SIG-M5 (cell line): ENCODE results near the gene C20orf144.
A peak's percentile ranks its signal among the peaks of the same experiment; 100 is the strongest.

Experiments used
- DNase-seq: peaks from one replicate; lab custom pipeline; 2025; lab: John Stamatoyannopoulos, UW

C20orf144 gene

GRCh38 chr20:33650111-33650752, 11.9 kb upstream of the C20orf144 start:
- DNase-seq = no peak

- no peak for DNase-seq
These were observed 11.2 kb upstream of the C20orf144 start for GRCh38 chr20:33650753-33651561.

GRCh38 chr20:33651562-33652048, 10.5 kb upstream of the C20orf144 start:
- DNase-seq = no peak

GRCh38 chr20:33653218-33653899, 8.8 kb upstream of the C20orf144 start:
- no peak for DNase-seq

GRCh38 chr20:33653900-33654596, 8.1 kb upstream of the C20orf144 start:
- no peak for DNase-seq

GRCh38 chr20:33654680-33655161, 7.4 kb upstream of the C20orf144 start:
- DNase-seq = no peak

- DNase-seq = no peak
These were observed 7.0 kb upstream of the C20orf144 start for GRCh38 chr20:33655164-33655563.

- DNase-seq = no peak
These were observed 5.9 kb upstream of the C20orf144 start for GRCh38 chr20:33656010-33656782.

GRCh38 chr20:33656783-33657703, 5.1 kb upstream of the C20orf144 start:
- no peak for DNase-seq

GRCh38 chr20:33657704-33658095, 4.4 kb upstream of the C20orf144 start:
- DNase-seq = no peak

- no peak for DNase-seq
These were observed 3.6 kb upstream of the C20orf144 start for GRCh38 chr20:33658510-33658909.

- DNase-seq = no peak
These were observed 3.2 kb upstream of the C20orf144 start for GRCh38 chr20:33658929-33659328.

GRCh38 chr20:33659341-33660034, 2.6 kb upstream of the C20orf144 start:
- no peak for DNase-seq

GRCh38 chr20:33660035-33660684, 2.0 kb upstream of the C20orf144 start:
- DNase-seq = no peak

GRCh38 chr20:33660685-33661058, 1.5 kb upstream of the C20orf144 start:
- no peak for DNase-seq

GRCh38 chr20:33663161-33664084, 1.3 kb downstream of the C20orf144 start:
- peak; percentile 23 for DNase-seq

- no peak for DNase-seq
These were observed 2.1 kb downstream of the C20orf144 start for GRCh38 chr20:33664085-33664761.
